Medulla oblongata (tissue), 1 donor: ENCODE measurements around the gene PSMD12.
"Not testable (repeated sequence)": the region's sequence is repeated elsewhere in the genome, so short reads cannot be mapped to it uniquely, and the experiment has no call there.

ENCODE experiments used
- DNase-seq: peaks from one replicate; pipeline ENCODE4 v3.0.0-alpha.2; 2015; ENCODE audit errors: extremely low spot score

PSMD12 gene

GRCh38 chr17:67358612-67359011, 7.8 kb downstream of the PSMD12 start:
- no peak for DNase-seq

- DNase-seq, result no peak
These were observed 12.3 kb downstream of the PSMD12 start for GRCh38 chr17:67353929-67354574.

- DNase-seq, result no peak
These were observed 13.2 kb downstream of the PSMD12 start for GRCh38 chr17:67353161-67353560.

- DNase-seq, result no peak
These were observed 17.0 kb downstream of the PSMD12 start for GRCh38 chr17:67349420-67349819.

- DNase-seq, result no peak
These were observed 18.6 kb downstream of the PSMD12 start for GRCh38 chr17:67347826-67348225.

GRCh38 chr17:67343237-67343636, 23.1 kb downstream of the PSMD12 start:
- no peak for DNase-seq

GRCh38 chr17:67338353-67338752, 28.0 kb downstream of the PSMD12 start:
- not testable (repeated sequence) for DNase-seq

- no peak for DNase-seq
These were observed 29.5 kb downstream of the PSMD12 start for GRCh38 chr17:67336859-67337258.

GRCh38 chr17:67335245-67335835, 31.0 kb downstream of the PSMD12 start:
- DNase-seq, result no peak

GRCh38 chr17:67332162-67332508, 34.2 kb downstream of the PSMD12 start:
- DNase-seq, result not testable (repeated sequence)

- not testable (repeated sequence) for DNase-seq
These were observed 34.8 kb downstream of the PSMD12 start for GRCh38 chr17:67331381-67332161.

GRCh38 chr17:67328026-67328425, 38.4 kb downstream of the PSMD12 start:
- DNase-seq, result no peak

- not testable (repeated sequence) for DNase-seq
These were observed 39.2 kb downstream of the PSMD12 start for GRCh38 chr17:67326959-67327745.

- no peak for DNase-seq
These were observed 39.9 kb downstream of the PSMD12 start for GRCh38 chr17:67326440-67326839.

GRCh38 chr17:67324330-67324729, 42.0 kb downstream of the PSMD12 start:
- no peak for DNase-seq

GRCh38 chr17:67323445-67323844, 42.9 kb downstream of the PSMD12 start:
- DNase-seq, result no peak

- no peak for DNase-seq
These were observed 44.2 kb downstream of the PSMD12 start for GRCh38 chr17:67322042-67322787.

GRCh38 chr17:67321486-67321885, 44.9 kb downstream of the PSMD12 start:
- not testable (repeated sequence) for DNase-seq

- no peak for DNase-seq
These were observed 49.6 kb downstream of the PSMD12 start for GRCh38 chr17:67316781-67317180.

- no peak for DNase-seq
These were observed 50.5 kb downstream of the PSMD12 start for GRCh38 chr17:67315865-67316264.

GRCh38 chr17:67312265-67312664, 54.1 kb downstream of the PSMD12 start:
- DNase-seq, result peak; percentile 31
